ENCODE data around the gene HPN.

HPN gene

GRCh38 chr19:35066691-35067563 is 25.4 kb downstream of the HPN start (continued):
- TF ChIP-seq ZNF148 (tag by site-specific recombination; IDR thresholded peaks at IDR 0.05; ENCODE audit: borderline replicate concordance) = no peak
- TF ChIP-seq ZBTB20 (tag by site-specific recombination; IDR thresholded peaks at IDR 0.05) = no peak
- TF ChIP-seq ZNF157 (tag by site-specific recombination; IDR thresholded peaks at IDR 0.05) = no peak
- TF ChIP-seq ZNF26 (tag by site-specific recombination; IDR thresholded peaks at IDR 0.05) = no peak
- TF ChIP-seq SP7 (tag by site-specific recombination; IDR thresholded peaks at IDR 0.05) = peak; percentile 64
- TF ChIP-seq ZNF2 (tag by site-specific recombination; IDR thresholded peaks at IDR 0.05) = peak; percentile 90
- peak; percentile 35 for TF ChIP-seq ZFHX2 (tag by site-specific recombination; conservative IDR thresholded peaks at IDR 0.05)
- TF ChIP-seq PRDM2 (tag by site-specific recombination; IDR thresholded peaks at IDR 0.05; ENCODE audit: borderline replicate concordance) = no peak
- no peak for TF ChIP-seq ZNF146 (tag by site-specific recombination; IDR thresholded peaks at IDR 0.05)
- no peak for TF ChIP-seq ZNF155 (tag by site-specific recombination; IDR thresholded peaks at IDR 0.05)
- no peak for TF ChIP-seq ZNF514 (tag by site-specific recombination; IDR thresholded peaks at IDR 0.05)
- TF ChIP-seq ZIC2 (tag by site-specific recombination; IDR thresholded peaks at IDR 0.05) = peak; percentile 96
- TF ChIP-seq ZNF404 (tag by site-specific recombination; IDR thresholded peaks at IDR 0.05) = no peak
- TF ChIP-seq ZSCAN4 (tag by site-specific recombination; IDR thresholded peaks at IDR 0.05) = peak; percentile 11; the same call in 1 of the 2 replicates
- no peak for TF ChIP-seq AEBP2 (tag by site-specific recombination; IDR thresholded peaks at IDR 0.05; ENCODE audit: borderline replicate concordance)
- TF ChIP-seq ZNF660 (tag by site-specific recombination; IDR thresholded peaks at IDR 0.05) = peak; percentile 50; the same call in 1 of the 2 replicates
- TF ChIP-seq ZNF843 (tag by site-specific recombination; IDR thresholded peaks at IDR 0.05) = no peak
- TF ChIP-seq GFI1B (tag by site-specific recombination; IDR thresholded peaks at IDR 0.05) = no peak
- no peak for TF ChIP-seq ZSCAN18 (tag by site-specific recombination; IDR thresholded peaks at IDR 0.05)
- no peak for TF ChIP-seq ZNF24 (tag by site-specific recombination; IDR thresholded peaks at IDR 0.05)
- TF ChIP-seq KLF17 (tag by site-specific recombination; IDR thresholded peaks at IDR 0.05) = peak; percentile 54; the same call in 1 of the 2 replicates
